ENCODE data around the gene GLB1L3. TPM values are rescaled to one million over a fixed set of nuclear protein-coding genes. Genes with fewer than 3 reads are reported as not detected.
A peak's percentile ranks its signal among the peaks of the same experiment; 100 is the strongest.

The GLB1L3 gene
- total RNA-seq, 3 donors from 2014 or later = 1.0 to 1.6 TPM; not detected in 1

- Histone ChIP-seq H3K9me3 (no peaks in the 10 kb centered on the region), H3K4me1 (no peaks in the 10 kb centered on the region), H3K27ac (no peak overlapping the region), H3K4me3 (no peak overlapping the region), H3K27me3 (no peaks in the 10 kb centered on the region), H3K36me3 (no peaks in the 10 kb centered on the region)
- intact Hi-C loops (cut with DNase I; ENCODE audit: low total_unique reads) = no loop called here
- DNase-seq (ENCODE audit: low spot score in 2 of 2) = peak in 1 of 2 donors; percentile 22
- TF ChIP-seq CTCF (IDR thresholded peaks at IDR 0.05) (no peak), POLR2A (IDR thresholded peaks at IDR 0.05) (no peak), POLR2AphosphoS5 (IDR thresholded peaks at IDR 0.05) (no peak)
These were observed 80.7 kb downstream of the GLB1L3 start for GRCh38 chr11:134356656-134357544.

- Histone ChIP-seq H3K9me3 (no peaks in the 10 kb centered on the region), H3K36me3 (no peaks in the 10 kb centered on the region), H3K27me3 (no peaks in the 10 kb centered on the region), H3K27ac (no peak overlapping the region), H3K4me1 (no peaks in the 10 kb centered on the region), H3K4me3 (no peak overlapping the region)
- TF ChIP-seq POLR2AphosphoS5 (IDR thresholded peaks at IDR 0.05) (no peak), CTCF (IDR thresholded peaks at IDR 0.05) (no peak), POLR2A (IDR thresholded peaks at IDR 0.05) (no peak)
- intact Hi-C loops (cut with DNase I; ENCODE audit: low total_unique reads) = no loop called here
- DNase-seq (ENCODE audit: low spot score in 2 of 2) = no peak
These were observed 81.3 kb downstream of the GLB1L3 start for GRCh38 chr11:134357545-134357839.

- Histone ChIP-seq H3K36me3 (no peaks in the 10 kb centered on the region), H3K27me3 (no peaks in the 10 kb centered on the region), H3K9me3 (no peaks in the 10 kb centered on the region), H3K4me1 (no peaks in the 10 kb centered on the region), H3K4me3 (no peak overlapping the region), H3K27ac (no peak overlapping the region)
- TF ChIP-seq POLR2A (IDR thresholded peaks at IDR 0.05) (no peak), CTCF (IDR thresholded peaks at IDR 0.05) (no peak), POLR2AphosphoS5 (IDR thresholded peaks at IDR 0.05) (no peak)
- intact Hi-C loops (cut with DNase I; ENCODE audit: low total_unique reads) = no loop called here
- DNase-seq (ENCODE audit: low spot score in 2 of 2) = peak in 1 of 2 donors; percentile 22
These were observed 82.1 kb downstream of the GLB1L3 start for GRCh38 chr11:134358165-134358855.

GRCh38 chr11:134358856-134359490, 82.8 kb downstream of the GLB1L3 start:
- no peak overlapping the region for H3K4me3 ChIP-seq
- no peaks in the 10 kb centered on the region for H3K36me3 ChIP-seq
- H3K27ac ChIP-seq = no peak overlapping the region
- no peaks in the 10 kb centered on the region for H3K9me3 ChIP-seq
- H3K27me3 ChIP-seq = no peaks in the 10 kb centered on the region
- intact Hi-C loops (cut with DNase I; ENCODE audit: low total_unique reads) = no loop called here
- DNase-seq (ENCODE audit: low spot score in 2 of 2) = peak in 1 of 2 donors; percentile 35
- TF ChIP-seq POLR2A (IDR thresholded peaks at IDR 0.05) (no peak), POLR2AphosphoS5 (IDR thresholded peaks at IDR 0.05) (no peak), CTCF (IDR thresholded peaks at IDR 0.05) (no peak)
- no peaks in the 10 kb centered on the region for H3K4me1 ChIP-seq

- peak in 1 of 2 donors; percentile 24 for DNase-seq (ENCODE audit: low spot score in 2 of 2)
- TF ChIP-seq CTCF (IDR thresholded peaks at IDR 0.05) = no peak
- no peak for TF ChIP-seq POLR2AphosphoS5 (IDR thresholded peaks at IDR 0.05)
- TF ChIP-seq POLR2A (IDR thresholded peaks at IDR 0.05) = no peak
- H3K27me3 ChIP-seq = no peaks in the 10 kb centered on the region
- no peaks in the 10 kb centered on the region for H3K9me3 ChIP-seq
- intact Hi-C loops (cut with DNase I; ENCODE audit: low total_unique reads) = no loop called here
- no peak overlapping the region for H3K27ac ChIP-seq
- no peaks in the 10 kb centered on the region for H3K36me3 ChIP-seq
- no peak overlapping the region for H3K4me3 ChIP-seq
- H3K4me1 ChIP-seq = no peaks in the 10 kb centered on the region
These were observed 83.5 kb downstream of the GLB1L3 start for GRCh38 chr11:134359646-134360045.

Measured in breast epithelium (tissue), 4 donors.